ENCODE measurements around the gene SORCS2. TPM values are rescaled to one million over a fixed set of nuclear protein-coding genes. Genes with fewer than 3 reads are reported as not detected.

Gene SORCS2
- total RNA-seq, 1 donor from 2014 or later = 10.9 TPM

GRCh38 chr4:7189066-7189465 is 3.3 kb upstream of the SORCS2 start:
- Mint-ChIP-seq H3K4me1 (ENCODE audit: low read depth) (peaks cover 10% of the 10 kb centered on the region), H3K36me3 (ENCODE audit: low read depth) (no peaks in the 10 kb centered on the region), H3K4me3 (ENCODE audit: unreplicated experiment) (no peak overlapping the region), H3K27ac (ENCODE audit: unreplicated experiment) (no peak overlapping the region), H3K27me3 (ENCODE audit: low read depth) (peaks cover 42% of the 10 kb centered on the region), H3K9me3 (ENCODE audit: low read depth) (no peaks in the 10 kb centered on the region)
- TF ChIP-seq CTCF (IDR thresholded peaks at IDR 0.05) = no peak
- no peak for DNase-seq (ENCODE audit: low spot score)

- no peaks in the 10 kb centered on the region for H3K36me3 Mint-ChIP-seq (ENCODE audit: low read depth)
- no peak for TF ChIP-seq CTCF (IDR thresholded peaks at IDR 0.05)
- no peak for DNase-seq (ENCODE audit: low spot score)
- no peak overlapping the region for H3K4me3 Mint-ChIP-seq (ENCODE audit: unreplicated experiment)
- H3K27me3 Mint-ChIP-seq (ENCODE audit: low read depth) = peaks cover 44% of the 10 kb centered on the region
- no peaks in the 10 kb centered on the region for H3K9me3 Mint-ChIP-seq (ENCODE audit: low read depth)
- H3K27ac Mint-ChIP-seq (ENCODE audit: unreplicated experiment) = no peak overlapping the region
- H3K4me1 Mint-ChIP-seq (ENCODE audit: low read depth) = peaks cover 15% of the 10 kb centered on the region
These were observed 2.7 kb upstream of the SORCS2 start for GRCh38 chr4:7189475-7190277.

DNA sequence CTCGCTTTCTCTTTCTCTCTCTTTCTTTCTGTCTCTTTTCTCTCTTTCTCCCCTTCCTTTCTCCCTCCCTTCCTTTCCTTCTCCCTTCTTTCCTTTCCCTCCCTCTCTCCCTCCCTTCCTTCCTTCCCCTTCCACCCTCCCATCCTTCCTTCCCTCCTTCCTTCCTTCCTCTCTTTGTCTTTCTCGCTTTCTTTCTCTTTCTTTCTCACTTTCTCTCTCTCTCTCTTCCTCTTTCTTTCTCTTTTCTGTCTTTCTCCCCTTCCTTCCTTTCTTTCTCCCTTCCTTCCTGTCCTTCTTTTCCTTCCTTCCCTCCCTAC is 2.1 kb upstream of the SORCS2 start:
- no peaks in the 10 kb centered on the region for H3K9me3 Mint-ChIP-seq (ENCODE audit: low read depth)
- no peak overlapping the region for H3K27ac Mint-ChIP-seq (ENCODE audit: unreplicated experiment)
- no peak for DNase-seq (ENCODE audit: low spot score)
- peaks cover 44% of the 10 kb centered on the region for H3K27me3 Mint-ChIP-seq (ENCODE audit: low read depth)
- H3K36me3 Mint-ChIP-seq (ENCODE audit: low read depth) = no peaks in the 10 kb centered on the region
- no peak overlapping the region for H3K4me3 Mint-ChIP-seq (ENCODE audit: unreplicated experiment)
- H3K4me1 Mint-ChIP-seq (ENCODE audit: low read depth) = peaks cover 21% of the 10 kb centered on the region
- no peak for TF ChIP-seq CTCF (IDR thresholded peaks at IDR 0.05)

DNA sequence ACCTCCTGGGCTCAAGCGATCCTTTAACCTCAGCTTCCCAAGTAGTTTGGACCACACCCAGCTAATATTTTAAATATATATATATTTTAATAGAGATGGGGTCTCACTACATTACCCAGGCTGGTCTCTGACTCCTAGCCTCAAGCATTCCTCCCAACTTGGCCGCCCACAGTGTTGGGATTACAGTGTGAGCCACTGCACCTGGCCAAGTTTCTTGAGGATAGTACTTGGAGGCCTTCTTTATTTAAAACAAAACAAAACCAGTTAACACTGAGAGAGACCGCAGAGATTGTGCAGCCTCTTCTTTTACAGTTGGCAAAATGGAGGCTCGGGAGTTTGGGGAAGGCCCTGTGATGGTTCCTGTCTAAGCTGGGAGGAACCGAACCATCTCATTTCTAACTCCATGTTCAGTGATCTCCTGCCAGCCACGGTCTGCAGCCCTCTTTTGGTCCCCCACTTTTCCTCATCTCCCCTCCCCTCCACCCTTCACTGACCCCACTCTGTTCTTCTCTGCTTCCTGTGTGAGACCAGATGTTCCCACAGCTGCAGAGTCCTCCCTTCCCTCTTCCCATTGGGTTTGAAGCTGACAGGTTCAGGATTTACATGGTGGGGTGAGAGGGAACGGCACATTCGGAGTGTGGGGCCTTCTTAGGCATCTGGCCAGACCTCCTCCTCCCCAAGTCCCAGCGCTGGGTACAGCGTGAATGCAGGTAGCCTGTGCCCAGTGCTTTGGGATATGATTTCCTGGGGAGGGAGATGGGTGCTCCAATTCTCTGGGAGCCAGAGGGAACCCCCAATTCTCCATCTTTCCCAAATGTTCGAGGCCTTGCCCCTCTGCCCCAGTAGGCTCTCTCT is 1.4 kb upstream of the SORCS2 start:
- DNase-seq (ENCODE audit: low spot score) = no peak
- Mint-ChIP-seq H3K27me3 (ENCODE audit: low read depth) (peaks cover 44% of the 10 kb centered on the region), H3K4me1 (ENCODE audit: low read depth) (peaks cover 28% of the 10 kb centered on the region), H3K9me3 (ENCODE audit: low read depth) (no peaks in the 10 kb centered on the region), H3K36me3 (ENCODE audit: low read depth) (no peaks in the 10 kb centered on the region), H3K4me3 (ENCODE audit: unreplicated experiment) (no peak overlapping the region), H3K27ac (ENCODE audit: unreplicated experiment) (no peak overlapping the region)
- TF ChIP-seq CTCF (IDR thresholded peaks at IDR 0.05) = no peak

GRCh38 chr4:7191546-7192251 is 639 bp upstream of the SORCS2 start:
- Mint-ChIP-seq H3K27ac (ENCODE audit: unreplicated experiment) (peak overlapping the region; percentile 17), H3K36me3 (ENCODE audit: low read depth) (no peaks in the 10 kb centered on the region), H3K27me3 (ENCODE audit: low read depth) (peaks cover 39% of the 10 kb centered on the region), H3K4me3 (ENCODE audit: unreplicated experiment) (peak overlapping the region; percentile 61), H3K4me1 (ENCODE audit: low read depth) (peaks cover 36% of the 10 kb centered on the region), H3K9me3 (ENCODE audit: low read depth) (no peaks in the 10 kb centered on the region)
- no peak for TF ChIP-seq CTCF (IDR thresholded peaks at IDR 0.05)
- no peak for DNase-seq (ENCODE audit: low spot score)

Measured in chondrocyte (in vitro differentiated cells).